ENCODE measurements around the gene HAUS1.

Gene HAUS1

GRCh38 chr18:46104128-46104911 lies at the start of gene HAUS1:
Gene HAUS1, plus strand, starts transcription at chr18:46104385. Its CDS starts 27 bp downstream, at chr18:46104412.
- peaks cover 4% of the 10 kb centered on the region for H3K4me1 ChIP-seq (ENCODE audit: control insufficient read depth, insufficient read depth, low read length)
- peak within 1 kb of the TSS; percentile 81 for H3K27ac ChIP-seq (ENCODE audit: low read depth, low read length)
- peak within 1 kb of the TSS; percentile 94 for H3K4me3 ChIP-seq (ENCODE audit: low read length)
- no peaks in the 10 kb centered on the region for H3K36me3 ChIP-seq (ENCODE audit: control insufficient read depth, insufficient read depth, low read length)
- H3K9ac ChIP-seq (ENCODE audit: low read length), result peak within 1 kb of the TSS; percentile 84
- H3K27me3 ChIP-seq (ENCODE audit: control insufficient read depth, insufficient read depth, low read length), result no peaks in the 10 kb centered on the region

- Histone ChIP-seq H3K4me3 (ENCODE audit: low read length) (no peak overlapping the region), H3K4me1 (ENCODE audit: control insufficient read depth, insufficient read depth, low read length) (no peaks in the 10 kb centered on the region), H3K9ac (ENCODE audit: low read length) (no peak overlapping the region), H3K27ac (ENCODE audit: low read depth, low read length) (no peak overlapping the region), H3K36me3 (ENCODE audit: control insufficient read depth, insufficient read depth, low read length) (no peaks in the 10 kb centered on the region), H3K27me3 (ENCODE audit: control insufficient read depth, insufficient read depth, low read length) (no peaks in the 10 kb centered on the region)
Measured at GRCh38 chr18:46054956-46055837, 49.0 kb upstream of the HAUS1 start.

- H3K36me3 ChIP-seq (ENCODE audit: control insufficient read depth, insufficient read depth, low read length), result no peaks in the 10 kb centered on the region
- H3K9ac ChIP-seq (ENCODE audit: low read length), result no peak overlapping the region
- H3K27me3 ChIP-seq (ENCODE audit: control insufficient read depth, insufficient read depth, low read length), result no peaks in the 10 kb centered on the region
- H3K4me3 ChIP-seq (ENCODE audit: low read length), result no peak overlapping the region
- no peak overlapping the region for H3K27ac ChIP-seq (ENCODE audit: low read depth, low read length)
- H3K4me1 ChIP-seq (ENCODE audit: control insufficient read depth, insufficient read depth, low read length), result no peaks in the 10 kb centered on the region
Measured at GRCh38 chr18:46055838-46056230, 48.4 kb upstream of the HAUS1 start.

GRCh38 chr18:46060359-46060841 lies 43.8 kb upstream of the HAUS1 start:
- H3K9ac ChIP-seq (ENCODE audit: low read length), result no peak overlapping the region
- H3K4me1 ChIP-seq (ENCODE audit: control insufficient read depth, insufficient read depth, low read length), result no peaks in the 10 kb centered on the region
- H3K4me3 ChIP-seq (ENCODE audit: low read length), result no peak overlapping the region
- H3K27ac ChIP-seq (ENCODE audit: low read depth, low read length), result no peak overlapping the region
- no peaks in the 10 kb centered on the region for H3K36me3 ChIP-seq (ENCODE audit: control insufficient read depth, insufficient read depth, low read length)
- H3K27me3 ChIP-seq (ENCODE audit: control insufficient read depth, insufficient read depth, low read length), result no peaks in the 10 kb centered on the region

- no peaks in the 10 kb centered on the region for H3K27me3 ChIP-seq (ENCODE audit: control insufficient read depth, insufficient read depth, low read length)
- no peak overlapping the region for H3K27ac ChIP-seq (ENCODE audit: low read depth, low read length)
- H3K4me1 ChIP-seq (ENCODE audit: control insufficient read depth, insufficient read depth, low read length), result no peaks in the 10 kb centered on the region
- H3K9ac ChIP-seq (ENCODE audit: low read length), result no peak overlapping the region
- H3K4me3 ChIP-seq (ENCODE audit: low read length), result no peak overlapping the region
- no peaks in the 10 kb centered on the region for H3K36me3 ChIP-seq (ENCODE audit: control insufficient read depth, insufficient read depth, low read length)
Measured at GRCh38 chr18:46061387-46061786, 42.8 kb upstream of the HAUS1 start.

GRCh38 chr18:46061796-46062195 lies 42.4 kb upstream of the HAUS1 start:
- Histone ChIP-seq H3K27me3 (ENCODE audit: control insufficient read depth, insufficient read depth, low read length) (no peaks in the 10 kb centered on the region), H3K4me3 (ENCODE audit: low read length) (no peak overlapping the region)

GRCh38 chr18:46062781-46063180 lies 41.4 kb upstream of the HAUS1 start:
- H3K9ac ChIP-seq (ENCODE audit: low read length), result no peak overlapping the region
- no peak overlapping the region for H3K4me3 ChIP-seq (ENCODE audit: low read length)
- H3K27me3 ChIP-seq (ENCODE audit: control insufficient read depth, insufficient read depth, low read length), result no peaks in the 10 kb centered on the region
- no peaks in the 10 kb centered on the region for H3K4me1 ChIP-seq (ENCODE audit: control insufficient read depth, insufficient read depth, low read length)
- no peak overlapping the region for H3K27ac ChIP-seq (ENCODE audit: low read depth, low read length)
- no peaks in the 10 kb centered on the region for H3K36me3 ChIP-seq (ENCODE audit: control insufficient read depth, insufficient read depth, low read length)

More at GRCh38 chr18:46061796-46062195, 42.4 kb upstream of the HAUS1 start:
- Histone ChIP-seq H3K9ac (ENCODE audit: low read length) (no peak overlapping the region), H3K36me3 (ENCODE audit: control insufficient read depth, insufficient read depth, low read length) (no peaks in the 10 kb centered on the region), H3K27ac (ENCODE audit: low read depth, low read length) (no peak overlapping the region), H3K4me1 (ENCODE audit: control insufficient read depth, insufficient read depth, low read length) (no peaks in the 10 kb centered on the region)

- Histone ChIP-seq H3K27me3 (ENCODE audit: control insufficient read depth, insufficient read depth, low read length) (no peaks in the 10 kb centered on the region), H3K4me1 (ENCODE audit: control insufficient read depth, insufficient read depth, low read length) (peaks cover 6% of the 10 kb centered on the region), H3K9ac (ENCODE audit: low read length) (no peak overlapping the region), H3K27ac (ENCODE audit: low read depth, low read length) (no peak overlapping the region), H3K36me3 (ENCODE audit: control insufficient read depth, insufficient read depth, low read length) (no peaks in the 10 kb centered on the region), H3K4me3 (ENCODE audit: low read length) (no peak overlapping the region)
Measured at GRCh38 chr18:46067438-46068007, 36.7 kb upstream of the HAUS1 start.

- H3K36me3 ChIP-seq (ENCODE audit: control insufficient read depth, insufficient read depth, low read length), result no peaks in the 10 kb centered on the region
- peaks cover 9% of the 10 kb centered on the region for H3K4me1 ChIP-seq (ENCODE audit: control insufficient read depth, insufficient read depth, low read length)
- H3K27ac ChIP-seq (ENCODE audit: low read depth, low read length), result no peak overlapping the region
- H3K9ac ChIP-seq (ENCODE audit: low read length), result no peak overlapping the region
- H3K4me3 ChIP-seq (ENCODE audit: low read length), result no peak overlapping the region
- H3K27me3 ChIP-seq (ENCODE audit: control insufficient read depth, insufficient read depth, low read length), result no peaks in the 10 kb centered on the region
Measured at GRCh38 chr18:46068763-46069162, 35.4 kb upstream of the HAUS1 start.

GRCh38 chr18:46069524-46069923 lies 34.7 kb upstream of the HAUS1 start:
- no peaks in the 10 kb centered on the region for H3K36me3 ChIP-seq (ENCODE audit: control insufficient read depth, insufficient read depth, low read length)
- no peak overlapping the region for H3K4me3 ChIP-seq (ENCODE audit: low read length)
- peaks cover 9% of the 10 kb centered on the region for H3K4me1 ChIP-seq (ENCODE audit: control insufficient read depth, insufficient read depth, low read length)
- H3K9ac ChIP-seq (ENCODE audit: low read length), result no peak overlapping the region
- no peaks in the 10 kb centered on the region for H3K27me3 ChIP-seq (ENCODE audit: control insufficient read depth, insufficient read depth, low read length)
- no peak overlapping the region for H3K27ac ChIP-seq (ENCODE audit: low read depth, low read length)

- Histone ChIP-seq H3K9ac (ENCODE audit: low read length) (no peak overlapping the region), H3K4me3 (ENCODE audit: low read length) (no peak overlapping the region), H3K36me3 (ENCODE audit: control insufficient read depth, insufficient read depth, low read length) (no peaks in the 10 kb centered on the region), H3K27me3 (ENCODE audit: control insufficient read depth, insufficient read depth, low read length) (no peaks in the 10 kb centered on the region), H3K27ac (ENCODE audit: low read depth, low read length) (no peak overlapping the region), H3K4me1 (ENCODE audit: control insufficient read depth, insufficient read depth, low read length) (peaks cover 9% of the 10 kb centered on the region)
Measured at GRCh38 chr18:46070232-46070631, 34.0 kb upstream of the HAUS1 start.
